ENCODE results near the gene PDE4B.

Gene PDE4B

GRCh38 chr1:66182551-66183178 lies 390.0 kb downstream of the PDE4B start:
- DNase-seq (ENCODE audit: low read depth), result no peak

- no peak for DNase-seq (ENCODE audit: low read depth)
Observed at GRCh38 chr1:66183400-66183799, 390.7 kb downstream of the PDE4B start.

- no peak for DNase-seq (ENCODE audit: low read depth)
Observed at GRCh38 chr1:66197120-66197519, 404.4 kb downstream of the PDE4B start.

- no peak for DNase-seq (ENCODE audit: low read depth)
Observed at GRCh38 chr1:66197785-66198184, 405.1 kb downstream of the PDE4B start.

DNA sequence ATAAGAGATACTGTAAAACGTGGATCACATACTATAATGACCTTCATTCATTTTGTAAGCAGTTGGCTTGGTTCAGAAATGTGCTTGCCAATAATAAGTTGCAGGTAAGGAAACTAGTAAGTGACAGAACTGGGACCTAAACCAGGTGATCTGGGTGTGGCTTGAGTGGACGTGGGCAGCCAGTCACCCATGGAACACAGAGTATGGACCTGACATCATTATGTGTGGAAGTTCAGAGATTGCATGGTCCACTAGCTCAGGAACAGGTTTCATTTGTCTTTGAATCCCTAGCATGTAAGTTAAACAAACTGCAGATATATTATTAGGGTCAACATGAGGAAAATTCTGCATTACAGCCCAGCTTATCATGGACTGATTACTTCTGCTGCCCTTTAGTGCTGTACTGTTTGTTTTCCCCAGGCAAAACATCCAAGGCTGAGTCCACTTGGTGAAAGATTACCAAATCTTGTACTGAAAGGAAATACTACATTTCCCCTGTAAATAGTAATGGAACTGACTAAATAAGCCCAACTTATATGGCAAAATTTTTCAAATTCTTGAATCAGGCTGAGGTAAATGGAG lies 414.0 kb downstream of the PDE4B start:
- DNase-seq (ENCODE audit: low read depth), result no peak

- DNase-seq (ENCODE audit: low read depth), result no peak
Observed at GRCh38 chr1:66207484-66207883, 414.8 kb downstream of the PDE4B start.

DNA sequence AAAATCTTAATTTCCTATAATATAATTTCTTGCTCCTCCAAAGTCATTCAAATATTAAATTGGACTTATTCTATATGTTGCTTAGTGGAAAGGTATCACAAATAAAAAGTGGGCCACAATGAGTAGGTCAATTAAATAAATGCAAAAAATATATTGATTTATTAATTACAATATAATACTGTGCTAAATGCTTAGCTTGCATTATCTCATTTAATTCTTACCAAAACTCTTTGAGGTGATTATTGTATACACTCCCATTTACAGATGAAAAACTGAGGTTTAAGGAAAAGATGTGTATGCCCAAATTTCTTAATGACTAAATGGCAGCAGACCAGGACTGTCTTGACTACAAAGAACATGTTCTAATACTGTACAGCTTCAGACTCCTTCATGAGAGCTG lies 415.9 kb downstream of the PDE4B start:
- no peak for DNase-seq (ENCODE audit: low read depth)

GRCh38 chr1:66210635-66211244 lies 418.0 kb downstream of the PDE4B start:
- no peak for DNase-seq (ENCODE audit: low read depth)

DNA sequence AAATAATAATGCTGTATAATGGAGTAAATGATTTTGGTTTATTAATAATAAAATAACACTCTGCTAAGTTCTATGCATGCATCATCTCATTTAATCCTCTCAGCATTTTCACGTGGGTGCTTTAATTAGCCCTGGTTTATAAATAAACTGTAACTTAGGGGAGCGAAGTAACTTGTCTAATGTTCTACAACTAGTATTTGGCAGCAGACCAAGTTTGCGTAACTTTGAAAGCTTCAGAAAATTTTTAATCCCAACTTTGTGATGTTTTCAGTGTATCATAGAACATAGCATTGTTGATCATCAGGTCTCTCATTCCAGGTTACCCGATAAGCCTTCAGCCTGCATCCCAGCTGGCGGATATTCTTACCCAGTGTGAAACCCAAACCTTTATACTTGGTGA lies 418.8 kb downstream of the PDE4B start:
- DNase-seq (ENCODE audit: low read depth), result no peak

GRCh38 chr1:66213491-66213890 lies 420.8 kb downstream of the PDE4B start:
- DNase-seq (ENCODE audit: low read depth), result no peak

GRCh38 chr1:66214901-66215300 lies 422.2 kb downstream of the PDE4B start:
- DNase-seq (ENCODE audit: low read depth), result no peak

GRCh38 chr1:66217021-66217420 lies 424.3 kb downstream of the PDE4B start:
- DNase-seq (ENCODE audit: low read depth), result no peak

DNA sequence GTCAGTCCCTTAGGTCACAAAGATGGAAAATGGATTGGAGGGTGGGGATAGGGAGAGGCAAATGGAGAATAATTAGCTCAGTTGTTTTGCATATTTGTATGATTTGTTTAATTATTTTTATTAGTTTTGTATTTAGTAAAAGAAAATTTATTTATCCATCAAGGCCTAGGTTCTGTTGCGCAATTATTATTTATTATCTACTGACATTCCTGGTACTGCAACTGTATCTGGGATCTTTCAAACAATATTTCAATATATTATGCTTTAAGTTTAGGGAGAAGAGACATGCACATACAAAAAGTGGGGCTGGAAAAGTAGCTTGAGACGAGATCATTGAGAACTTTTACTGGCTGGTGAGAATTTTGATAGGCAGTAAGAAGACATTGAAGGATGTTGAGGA lies 424.9 kb downstream of the PDE4B start:
- DNase-seq (ENCODE audit: low read depth), result no peak

DNA sequence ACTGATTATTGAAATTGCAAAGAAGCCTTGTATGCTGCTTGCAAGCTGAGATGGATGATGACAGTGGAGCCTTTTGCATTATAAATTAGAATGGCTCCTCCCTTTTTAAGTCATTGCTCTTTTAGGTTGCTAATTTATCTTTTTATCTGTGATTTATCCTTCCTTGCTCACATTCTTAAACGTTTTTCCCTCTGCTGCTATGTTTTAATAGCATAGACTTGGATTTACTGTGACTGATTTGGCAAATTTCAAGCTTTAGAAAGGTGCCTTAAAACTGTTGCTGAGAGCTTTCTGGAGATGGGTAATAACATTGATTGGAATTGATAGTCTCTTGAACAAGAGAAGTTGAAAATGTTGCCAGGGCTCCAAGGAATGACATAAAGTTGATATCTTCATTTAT lies 427.8 kb downstream of the PDE4B start:
- DNase-seq (ENCODE audit: low read depth), result no peak

DNA sequence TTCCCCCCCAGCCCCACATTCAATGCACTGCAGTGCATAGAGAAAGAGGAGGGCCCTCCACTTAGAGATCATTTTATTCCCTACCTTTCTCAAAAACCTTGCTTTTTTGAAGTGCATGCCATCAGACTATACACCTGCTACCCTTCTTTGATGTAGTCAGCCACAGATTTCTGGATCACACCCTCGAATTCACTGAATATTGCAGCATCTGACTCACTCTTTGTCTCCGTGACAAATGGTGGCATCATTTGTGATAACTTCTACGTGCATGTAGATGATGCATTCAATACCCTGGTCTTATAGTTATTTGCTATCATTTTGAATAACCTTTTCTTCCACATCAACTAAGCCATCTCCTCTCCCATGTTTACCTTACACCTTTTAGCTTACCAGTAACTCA lies 431.0 kb downstream of the PDE4B start:
- DNase-seq (ENCODE audit: low read depth), result no peak

- no peak for DNase-seq (ENCODE audit: low read depth)
Observed at GRCh38 chr1:66226985-66227384, 434.3 kb downstream of the PDE4B start.

DNA sequence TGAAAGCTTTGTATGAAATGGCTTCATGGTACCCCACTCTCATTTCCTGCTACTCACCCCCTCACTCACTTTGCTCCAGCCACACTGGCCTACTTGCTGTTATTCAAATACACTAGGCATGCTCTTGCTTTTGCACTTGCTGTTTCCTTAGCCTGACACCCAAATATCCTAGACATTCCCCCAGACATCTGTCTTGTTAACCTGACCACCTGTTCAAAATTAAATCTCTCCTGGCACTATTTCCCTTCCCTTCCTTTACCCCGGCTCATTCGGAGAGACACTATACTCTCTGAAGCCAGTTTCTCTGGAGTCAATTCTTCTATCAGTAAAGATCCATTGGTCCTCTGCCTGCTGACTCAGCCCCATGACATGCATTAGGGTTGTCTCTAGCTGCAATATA lies 435.3 kb downstream of the PDE4B start:
- DNase-seq (ENCODE audit: low read depth), result no peak

DNA sequence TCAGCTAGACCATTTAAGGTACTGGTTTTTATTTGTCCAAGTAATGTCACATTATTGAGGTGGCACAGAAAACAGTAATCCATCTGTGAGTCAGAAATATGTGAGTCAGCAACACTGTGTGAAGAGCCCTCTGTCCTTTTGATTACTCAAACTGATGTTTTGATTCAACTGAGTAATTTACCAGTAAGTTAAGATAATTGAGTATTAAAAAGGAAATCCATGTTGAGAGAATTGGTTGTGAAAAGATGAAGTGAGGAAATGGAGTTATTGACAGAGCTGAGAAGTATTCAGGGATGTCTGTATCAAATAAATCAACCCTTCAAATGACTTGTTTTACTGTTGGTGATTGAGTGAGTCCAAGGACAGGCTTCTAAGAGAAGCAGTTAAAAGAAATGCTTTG lies 438.5 kb downstream of the PDE4B start:
- no peak for DNase-seq (ENCODE audit: low read depth)

GRCh38 chr1:66231681-66232463 lies 439.2 kb downstream of the PDE4B start:
- DNase-seq (ENCODE audit: low read depth), result no peak

- DNase-seq (ENCODE audit: low read depth), result no peak
Observed at GRCh38 chr1:66237042-66237441, 444.3 kb downstream of the PDE4B start.

GRCh38 chr1:66237722-66238479 lies 445.2 kb downstream of the PDE4B start:
- DNase-seq (ENCODE audit: low read depth), result no peak

DNA sequence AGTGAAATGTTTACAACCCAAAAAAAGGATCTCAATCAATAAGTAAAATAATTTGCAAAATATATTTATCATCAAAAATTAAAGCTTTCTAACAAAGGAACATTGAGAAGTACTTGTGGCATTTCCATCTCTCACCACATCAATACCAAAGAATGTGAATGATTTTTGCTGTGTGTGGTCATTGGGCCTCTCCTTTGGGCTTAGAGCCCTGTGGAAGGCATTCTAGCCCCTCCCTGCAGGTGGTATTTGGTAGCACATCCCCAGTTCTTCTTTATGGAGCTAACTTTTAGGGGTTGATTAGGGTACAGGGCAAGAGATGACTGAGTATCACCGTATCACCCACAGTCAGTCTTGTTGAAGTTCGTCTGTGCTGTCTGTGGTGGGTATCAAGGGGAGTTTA lies 447.1 kb downstream of the PDE4B start:
- DNase-seq (ENCODE audit: low read depth), result no peak
